ENCODE data around the gene BNC2. TPM values are rescaled to one million over a fixed set of nuclear protein-coding genes. Genes with fewer than 3 reads are reported as not detected.

BNC2 gene
- total RNA-seq, 1 experiment from 2014 or later, result 43.6 TPM

GRCh38 chr9:16524823-16525222 is 345.6 kb downstream of the BNC2 start:
- H3K4me3 Mint-ChIP-seq, result no peak overlapping the region
- no peak overlapping the region for H3K9ac ChIP-seq (ENCODE audit: extremely low read depth, insufficient read length, low read length)
- no peak overlapping the region for H2BK120ac ChIP-seq (ENCODE audit: low read depth, low read length, poor library complexity, severe bottlenecking)
- no peaks in the 10 kb centered on the region for H3K27me3 Mint-ChIP-seq (ENCODE audit: low read depth)
- H3K79me2 ChIP-seq (ENCODE audit: insufficient read depth, low read length), result no peaks in the 10 kb centered on the region
- no peak overlapping the region for H3K56ac ChIP-seq (ENCODE audit: insufficient read length, low read depth, low read length)
- H4K5ac ChIP-seq (ENCODE audit: insufficient read length, low read depth, low read length), result no peak overlapping the region
- H2BK5ac ChIP-seq (ENCODE audit: insufficient read length, low read length), result no peak overlapping the region
- peaks cover 4% of the 10 kb centered on the region; the same call in 1 of the 2 replicates for H3K4me1 ChIP-seq (ENCODE audit: insufficient read depth, low read length)
- H2BK15ac ChIP-seq (ENCODE audit: low read depth, low read length), result no peak overlapping the region
- H3K18ac ChIP-seq (ENCODE audit: insufficient read length, low read depth, low read length), result no peak overlapping the region
- H2BK12ac ChIP-seq (ENCODE audit: insufficient read length, low read depth, low read length), result no peak overlapping the region
- no peak overlapping the region for H4K91ac ChIP-seq (ENCODE audit: insufficient read length, low read depth, low read length)
- no peak overlapping the region for H3K23ac ChIP-seq (ENCODE audit: insufficient read length, low read depth, low read length)
- WGBS (ENCODE audit: extremely low coverage, insufficient read length, low lambda C conversion rate), result no CpG with 5 or more reads among the region's 2 CpGs
- no peak overlapping the region for H2AK5ac ChIP-seq (ENCODE audit: insufficient read length, low read length)
- peaks cover 37 to 42% of the 10 kb centered on the region in 2 experiments for H3K4me1 Mint-ChIP-seq
- no peak overlapping the region for H3K14ac ChIP-seq (ENCODE audit: insufficient read depth, low read length)
- H3K23me2 ChIP-seq (ENCODE audit: insufficient read length, low read depth, low read length, poor library complexity, severe bottlenecking), result no peaks in the 10 kb centered on the region
- no peak overlapping the region for H3K4me2 ChIP-seq (ENCODE audit: insufficient read depth, insufficient read length, low read length)
- peaks cover 2 to 7% (median 3%) of the 10 kb centered on the region in 3 experiments; a peak in 5 of 7 replicates for H3K36me3 Mint-ChIP-seq (ENCODE audit: insufficient read depth in 1 of 3, low read depth in 3 of 3)
- H3K27ac ChIP-seq (ENCODE audit: insufficient read length, low read depth, low read length), result no peak overlapping the region
- TF ChIP-seq CTCF (conservative IDR thresholded peaks at IDR 0.05), result no peak
- H3K4ac ChIP-seq (ENCODE audit: low read depth, low read length), result no peak overlapping the region
- no peak overlapping the region for H4K8ac ChIP-seq (replicated peaks; ENCODE audit: insufficient read length, low read depth, low read length)
- no peaks in the 10 kb centered on the region for H4K20me1 ChIP-seq (ENCODE audit: control insufficient read depth, insufficient read depth, insufficient read length)
- H3K27ac Mint-ChIP-seq, result peak overlapping the region in 2 of 3 experiments; percentile 48 to 57; a peak in 2 of 7 replicates
- no peaks in the 10 kb centered on the region for H3K9me3 Mint-ChIP-seq
- H3K79me1 ChIP-seq (ENCODE audit: insufficient read depth, low read depth, low read length, poor library complexity, severe bottlenecking), result no peaks in the 10 kb centered on the region
- H2BK20ac ChIP-seq (ENCODE audit: low read depth, low read length, poor library complexity, severe bottlenecking), result no peak overlapping the region
- DNase-seq, result no peak
- H3K9me3 ChIP-seq (ENCODE audit: control insufficient read depth, low read depth, low read length), result no peaks in the 10 kb centered on the region
- H2AFZ ChIP-seq (ENCODE audit: low read length), result no peak overlapping the region
- no peaks in the 10 kb centered on the region for H3K27me3 ChIP-seq (ENCODE audit: insufficient read depth, low read length)
- H3T11ph ChIP-seq (ENCODE audit: low read length), result no peak overlapping the region

Measured in H9 (cell line).